Stimulated activated CD8-positive, alpha-beta memory T cell treated with anti-CD3 and anti-CD28 coated beads, Interleukin-15, amount 100 ng/mL, for 24 hours (primary cell): ENCODE results near the gene CD37.
A peak's percentile ranks its signal among the peaks of the same experiment; 100 is the strongest.
"Not testable (repeated sequence)": the region's sequence is repeated elsewhere in the genome, so short reads cannot be mapped to it uniquely, and the experiment has no call there.

Source experiments
- DNase-seq: peaks from one replicate; pipeline ENCODE4 v3.0.0-alpha.2; 2020; ENCODE audit warnings: low read depth

The CD37 gene, protein sequence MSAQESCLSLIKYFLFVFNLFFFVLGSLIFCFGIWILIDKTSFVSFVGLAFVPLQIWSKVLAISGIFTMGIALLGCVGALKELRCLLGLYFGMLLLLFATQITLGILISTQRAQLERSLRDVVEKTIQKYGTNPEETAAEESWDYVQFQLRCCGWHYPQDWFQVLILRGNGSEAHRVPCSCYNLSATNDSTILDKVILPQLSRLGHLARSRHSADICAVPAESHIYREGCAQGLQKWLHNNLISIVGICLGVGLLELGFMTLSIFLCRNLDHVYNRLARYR

DNA sequence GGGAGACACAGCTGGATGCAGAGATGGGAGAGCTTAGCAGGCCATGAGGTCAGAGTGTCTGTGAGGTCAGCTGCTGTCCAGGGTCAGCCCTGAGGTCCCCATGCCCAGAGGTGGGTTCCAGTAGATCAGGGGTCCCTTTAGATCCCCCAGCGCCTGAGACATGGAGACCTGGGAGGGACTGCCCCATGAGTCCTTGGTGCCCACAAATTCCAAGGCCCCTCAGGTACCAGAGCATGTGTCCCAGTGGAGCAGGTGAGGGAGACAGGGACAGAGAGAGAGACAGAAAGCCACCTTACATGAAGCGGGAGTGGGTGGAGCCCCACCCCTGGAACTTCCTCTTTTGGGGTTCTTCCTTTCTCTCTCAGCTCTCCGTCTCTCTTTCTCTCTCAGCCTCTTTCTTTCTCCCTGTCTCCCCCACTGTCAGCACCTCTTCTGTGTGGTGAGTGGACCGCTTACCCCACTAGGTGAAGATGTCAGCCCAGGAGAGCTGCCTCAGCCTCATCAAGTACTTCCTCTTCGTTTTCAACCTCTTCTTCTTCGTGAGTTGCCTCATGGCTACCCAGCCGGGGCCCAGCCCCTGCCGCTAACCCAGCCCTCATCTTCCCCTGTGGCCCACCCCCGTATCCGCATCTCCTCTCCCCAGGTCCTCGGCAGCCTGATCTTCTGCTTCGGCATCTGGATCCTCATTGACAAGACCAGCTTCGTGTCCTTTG, at the start of gene CD37:
Gene CD37 (plus strand): TSS at position 336 of the 713 bp plus-strand sequence. CDS start 135 bp downstream, at position 471.
- no peak for DNase-seq

- DNase-seq: no peak
Observed at GRCh38 chr19:49287141-49287770, 48.0 kb upstream of the CD37 start.

DNA sequence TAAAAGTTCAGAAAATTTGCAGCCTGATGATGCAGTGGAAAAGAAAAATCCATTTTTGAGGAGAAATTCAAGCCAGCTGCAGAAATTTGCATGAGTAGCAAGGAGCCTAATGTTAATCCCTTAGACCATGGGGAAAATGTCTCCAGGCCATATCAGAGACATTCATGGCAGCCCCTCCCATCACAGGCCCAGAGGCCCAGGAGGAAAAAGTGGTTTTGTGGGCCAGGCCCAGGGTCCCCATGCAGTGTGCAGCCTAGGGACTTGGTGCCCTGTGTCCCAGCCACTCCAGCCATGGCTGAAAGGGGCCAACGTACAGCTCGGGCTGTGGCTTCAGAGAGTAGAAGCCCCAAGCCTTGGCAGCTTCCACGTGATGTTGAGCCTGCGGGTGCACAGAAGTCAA, 47.0 kb upstream of the CD37 start:
- not testable (repeated sequence) for DNase-seq

GRCh38 chr19:49289286-49289685, 45.9 kb upstream of the CD37 start:
- DNase-seq: not testable (repeated sequence)

GRCh38 chr19:49290517-49290916, 44.7 kb upstream of the CD37 start:
- no peak for DNase-seq

DNA sequence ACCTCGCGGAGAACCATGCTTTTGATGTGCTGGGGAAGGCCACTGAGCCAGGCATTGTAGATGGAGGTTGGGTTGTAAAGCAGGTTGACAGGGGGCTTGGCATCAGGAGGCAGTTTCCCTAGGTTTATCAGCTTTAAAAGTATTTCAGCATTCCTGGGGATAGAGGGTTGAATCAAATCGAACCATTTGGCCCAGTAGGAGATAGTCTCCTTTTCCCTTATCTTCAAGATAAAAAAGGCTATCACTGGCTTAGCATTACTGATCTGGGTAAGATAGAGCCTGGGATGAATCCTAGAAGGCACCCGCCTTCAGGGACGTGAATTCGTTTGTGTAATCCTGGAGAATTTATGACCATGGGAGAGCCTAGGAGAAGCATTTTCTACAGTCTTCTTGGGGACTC, 40.8 kb upstream of the CD37 start:
- DNase-seq: no peak

GRCh38 chr19:49295208-49295880, 39.9 kb upstream of the CD37 start:
- DNase-seq: no peak

DNA sequence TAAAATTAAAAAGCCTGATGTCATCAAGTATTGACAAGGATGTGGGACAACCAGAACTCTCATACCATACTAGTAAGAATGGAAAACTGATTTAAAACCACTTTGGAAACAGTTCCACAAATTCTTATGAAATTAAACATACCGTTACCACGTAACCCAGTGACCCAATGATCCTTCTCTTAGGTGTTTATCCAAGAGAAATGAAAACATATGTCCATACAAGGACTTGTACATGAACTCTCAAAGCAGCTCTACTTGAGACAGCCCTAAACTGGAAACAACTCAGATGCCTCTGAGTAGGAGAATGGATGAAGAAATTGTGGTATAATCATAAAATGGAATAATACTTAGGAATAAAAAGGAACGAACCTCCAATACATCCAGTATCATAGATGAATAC, 37.8 kb upstream of the CD37 start:
- DNase-seq: no peak

- not testable (repeated sequence) for DNase-seq
Observed at GRCh38 chr19:49298653-49299052, 36.6 kb upstream of the CD37 start.

DNA sequence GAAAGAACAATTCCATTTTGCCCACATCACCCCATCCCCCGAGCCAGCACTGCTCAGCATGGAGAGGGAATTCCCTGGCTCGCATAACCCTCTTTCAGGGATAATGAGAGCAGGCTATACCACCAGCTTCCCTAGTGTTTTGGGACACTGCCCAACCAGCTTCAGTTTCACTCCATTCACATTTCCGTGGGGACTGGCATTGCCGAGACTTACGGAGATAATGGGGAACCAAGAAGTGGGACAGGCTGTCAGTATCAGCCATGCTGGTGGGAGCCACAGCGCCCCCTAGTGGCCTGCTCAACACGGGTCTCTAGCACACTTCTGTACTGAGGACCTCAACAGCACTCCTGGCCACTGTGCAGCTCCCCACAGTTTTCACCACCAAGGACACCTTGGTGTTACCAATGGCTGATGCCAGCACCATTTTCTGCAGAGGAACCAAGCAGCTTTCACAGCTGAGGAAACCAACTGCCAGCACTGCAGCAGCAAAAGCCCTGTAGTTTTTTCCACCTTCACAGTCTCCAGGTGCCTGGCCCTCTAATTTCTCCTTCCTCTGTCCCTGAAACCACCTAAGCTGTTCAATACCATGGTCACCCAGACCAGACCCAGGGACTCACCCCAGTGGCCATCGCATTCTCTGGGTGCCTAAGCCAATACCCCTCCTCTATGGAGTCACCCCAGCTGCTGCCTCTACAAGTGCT, 33.9 kb upstream of the CD37 start:
- peak; percentile 76 for DNase-seq

- no peak for DNase-seq
Observed at GRCh38 chr19:49301866-49302252, 33.3 kb upstream of the CD37 start.

GRCh38 chr19:49306734-49307133, 28.5 kb upstream of the CD37 start:
- not testable (repeated sequence) for DNase-seq

GRCh38 chr19:49309087-49309486, 26.1 kb upstream of the CD37 start:
- no peak for DNase-seq

- DNase-seq: no peak
Observed at GRCh38 chr19:49315111-49315510, 20.1 kb upstream of the CD37 start.

DNA sequence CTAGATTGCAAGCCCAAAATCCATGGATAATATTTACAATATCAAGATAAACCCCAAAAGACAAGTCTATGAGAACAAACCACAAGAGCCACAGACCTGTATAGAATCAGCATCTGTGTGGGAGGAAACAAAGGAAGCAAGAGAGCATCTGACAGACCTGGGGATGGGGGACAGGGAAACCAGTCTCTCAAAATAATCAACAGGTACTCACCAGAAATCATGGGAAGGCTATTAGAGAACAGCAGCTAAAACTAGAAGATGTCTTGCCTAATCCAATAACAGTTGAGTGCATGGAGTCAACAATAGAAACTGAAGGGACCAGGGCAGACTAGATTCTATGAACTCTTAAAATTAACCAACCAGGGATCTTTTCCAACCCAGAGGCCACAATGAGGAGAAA, 18.9 kb upstream of the CD37 start:
- no peak for DNase-seq

GRCh38 chr19:49318296-49318695, 16.9 kb upstream of the CD37 start:
- no peak for DNase-seq

DNA sequence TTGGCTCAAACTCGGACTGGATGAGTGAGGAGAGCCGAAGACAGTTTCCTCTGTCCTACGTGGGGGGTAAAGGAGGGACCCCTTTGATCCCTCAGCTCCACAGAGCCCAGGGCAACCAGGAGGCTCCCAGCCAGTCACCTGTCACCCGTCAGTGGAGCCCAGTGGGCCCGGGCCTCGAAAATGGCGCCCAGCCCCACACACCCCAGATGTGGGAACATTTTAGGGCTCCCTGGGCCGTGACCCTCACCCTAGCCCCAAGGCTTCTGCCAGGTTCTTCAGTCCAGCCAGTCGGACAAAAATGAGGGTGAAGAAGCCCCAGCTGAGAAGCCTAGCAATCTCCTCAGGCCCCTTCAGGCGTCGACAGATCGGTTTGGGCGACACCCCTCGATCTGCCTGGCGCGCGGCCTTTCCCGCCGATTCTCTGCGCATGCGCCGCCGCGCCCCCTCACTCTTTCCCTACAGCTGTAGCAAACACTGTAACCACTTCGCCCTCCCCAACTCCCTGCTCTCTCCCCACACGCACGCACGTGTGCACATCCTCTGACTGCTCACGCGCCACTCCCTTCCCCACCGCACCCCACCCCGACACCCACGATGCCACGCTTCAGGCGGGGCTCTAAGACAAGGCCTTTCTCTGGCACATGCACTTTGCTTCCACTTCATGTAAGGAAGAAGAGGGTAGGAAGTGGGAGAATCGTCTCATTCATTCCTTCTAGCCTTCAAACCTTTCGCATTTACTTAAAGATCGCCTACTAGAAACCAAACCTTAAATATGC, 10.2 kb upstream of the CD37 start, which contains the start of gene SLC6A16:
Gene SLC6A16 (minus strand): TSS at position 391 of the 776 bp plus-strand sequence. CDS start 13,844 bp downstream, outside the sequence.
- DNase-seq: no peak

DNA sequence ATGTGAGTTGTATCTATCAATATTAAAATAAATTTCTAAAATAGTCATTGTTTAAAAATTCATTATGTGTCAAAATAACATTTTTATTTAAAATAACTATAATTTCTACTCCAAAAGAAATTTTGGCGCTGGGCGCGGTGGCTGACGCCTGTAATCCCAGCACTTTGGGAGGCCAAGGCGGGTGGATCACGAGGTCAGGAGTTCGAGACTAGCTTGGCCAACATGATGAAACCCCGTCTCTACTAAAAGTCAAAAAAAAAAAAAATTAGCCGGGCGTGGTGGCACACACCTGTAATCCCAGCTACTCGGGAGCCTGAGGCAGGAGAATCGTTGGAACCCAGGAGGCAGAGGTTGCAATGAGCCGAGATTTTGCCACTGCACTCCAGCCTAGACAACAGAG, 9.4 kb upstream of the CD37 start:
- DNase-seq: not testable (repeated sequence)

GRCh38 chr19:49326165-49326704, 9.0 kb upstream of the CD37 start:
- DNase-seq: no peak

DNA sequence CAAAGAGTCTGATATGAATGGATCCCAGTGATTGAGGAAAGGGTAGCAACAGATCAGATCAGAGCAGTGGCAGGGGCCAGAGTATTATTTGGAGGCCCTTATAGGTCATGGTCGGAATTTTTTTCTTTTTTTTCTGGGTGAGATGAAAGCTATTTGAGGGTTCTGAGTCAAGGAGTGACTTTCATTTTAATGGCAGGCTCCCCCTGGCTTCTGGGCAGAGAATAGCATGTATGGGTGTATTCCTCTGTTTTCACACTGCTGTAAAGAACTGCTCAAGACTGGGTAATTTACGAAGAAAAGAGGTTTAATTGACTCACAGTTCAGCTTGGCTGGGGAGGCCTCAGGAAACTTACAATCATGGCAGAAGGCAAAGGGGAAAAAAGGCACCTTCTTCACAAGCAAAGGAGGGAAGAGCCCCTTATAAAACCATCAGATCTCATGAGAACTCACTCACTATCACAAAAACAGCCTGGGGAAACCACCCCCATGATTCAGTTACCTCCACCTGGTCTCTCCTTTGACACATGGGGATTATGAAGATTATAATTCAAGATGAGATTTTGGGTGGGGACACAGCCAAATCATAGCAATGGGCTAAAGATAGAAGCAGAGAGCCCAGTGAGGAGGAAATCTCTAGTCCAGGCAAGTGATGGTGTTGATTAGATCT, 7.2 kb upstream of the CD37 start:
- no peak for DNase-seq
